HepG2 (cell line): Measurements from ENCODE around the gene STOML1. TPM values are rescaled to one million over a fixed set of nuclear protein-coding genes. Genes with fewer than 3 reads are reported as not detected.

ENCODE experiments used
- ATAC-seq: fragments of 200-7000 bp; cut with Tn5 transposase; 3 replicates; pipeline ENCODE4 v1.9.1; 2020; ENCODE audit warnings: mild to moderate bottlenecking, moderate library complexity
- BruUV-seq: library from RNA; stranded (reverse); fragments of 400-500 nt; replicated peaks from 2 replicates; lab custom pipeline; 2021; lab: Mats Ljungman, UMichigan
- CTCF ChIA-PET: fragments of 300-600 bp; formaldehyde crosslinking; extraction: SDS; loops from one replicate; lab custom pipeline; 2021; ENCODE audit warnings: low total read pairs, inconsistent platforms, low intra/inter-chr PET ratio; lab: Yijun Ruan, JAX
- POLR2A ChIA-PET: fragments of 350-600 bp; sonication (Branson Sonifier 250); formaldehyde crosslinking; loops from one replicate; lab custom pipeline; 2020; ENCODE audit warnings: antibody characterized with exemption, inconsistent platforms; lab: Yijun Ruan, JAX
- DNase-seq: peaks from one replicate; pipeline ENCODE4 v3.0.0-alpha.2; 2015; ENCODE audit warnings: low spot score
- FAIRE-seq: peaks from 3 replicates; lab custom pipeline; 2011; peaks lifted over from hg19 to GRCh38; lab: Jason Lieb, UNC
- H2AFZ ChIP-seq: one replicate; pipeline ENCODE4 v1.6.1; 2011; ENCODE audit warnings: low read length, inconsistent platforms
- H3K27ac ChIP-seq: fragments of 300-600 bp; 3 replicates; pipeline ENCODE4 v1.8.0; 2011; ENCODE audit warnings: mixed run types, mild to moderate bottlenecking, mixed read lengths, low read length, inconsistent platforms; ENCODE audit not compliant: insufficient read depth; ENCODE audit errors: extremely low read length
- H3K27me3 ChIP-seq, 2 experiments: fragments of 200-600 bp in 1 of 2; 2 replicates in 1 of 2; 3 replicates in 1 of 2; pipeline versions ENCODE4 v1.6.0 to v1.8.0; 2011; ENCODE audit warnings: low read length in 2 of 2, mild to moderate bottlenecking in 2 of 2, moderate library complexity in 2 of 2, inconsistent platforms in 1 of 2; ENCODE audit not compliant: insufficient read depth in 2 of 2, control insufficient read depth in 1 of 2
- H3K36me3 ChIP-seq, 2 experiments: fragments of 200-600 bp in 1 of 2; replicated peaks in 1 of 2; 2 replicates in 1 of 2; 3 replicates in 1 of 2; pipeline versions ENCODE4 v1.5.1 to v1.8.0; 2011; ENCODE audit warnings: low read length in 2 of 2, inconsistent platforms in 1 of 2; ENCODE audit not compliant: insufficient read depth in 2 of 2, control insufficient read depth in 1 of 2
- H3K4me1 ChIP-seq: 2 replicates; pipeline ENCODE4 v1.5.1; 2012; ENCODE audit warnings: low read length, inconsistent platforms; ENCODE audit not compliant: insufficient read depth
- H3K4me2 ChIP-seq: 2 replicates; pipeline ENCODE4 v1.6.0; 2011; ENCODE audit warnings: low read depth, low read length, inconsistent platforms
- H3K4me3 ChIP-seq, 3 experiments: fragments of 200-600 bp in 1 of 3; sonication (generic), shearing (Covaris generic) in 1 of 3; replicated peaks in 1 of 3; 2 replicates each; pipeline ENCODE4 v1.5.1; 2011 to 2016; ENCODE audit warnings: low read length in 3 of 3, inconsistent platforms in 2 of 3, low read depth in 2 of 3, mild to moderate bottlenecking in 2 of 3, control low read depth in 1 of 3, mixed read lengths in 1 of 3; ENCODE audit not compliant: insufficient read depth in 1 of 3
- H3K79me2 ChIP-seq: one replicate; pipeline ENCODE4 v1.6.1; 2011; ENCODE audit warnings: low read length, inconsistent platforms; ENCODE audit not compliant: insufficient read depth
- H3K9ac ChIP-seq: 2 replicates; pipeline ENCODE4 v1.6.0; 2011; ENCODE audit warnings: mild to moderate bottlenecking, low read depth, low read length, inconsistent platforms; ENCODE audit not compliant: insufficient read depth
- H3K9me3 ChIP-seq: 2 replicates; pipeline ENCODE4 v1.5.1; 2012; ENCODE audit warnings: mild to moderate bottlenecking, low read length
- H4K20me1 ChIP-seq: 2 replicates; pipeline ENCODE4 v1.6.0; 2011; ENCODE audit warnings: inconsistent platforms, mild to moderate bottlenecking, low read length, moderate library complexity; ENCODE audit not compliant: insufficient read depth
- HOMEZ ChIP-seq: IDR thresholded peaks from 2 replicates; pipeline ENCODE4 v1.6.1; 2016; ENCODE audit warnings: low read depth
- HOXA5 ChIP-seq: sonication (generic); formaldehyde crosslinking; IDR thresholded peaks from 2 replicates; pipeline ENCODE4 v1.4.0; 2020; ENCODE audit warnings: missing genetic modification reagents
- KDM1A ChIP-seq: IDR thresholded peaks from 2 replicates; pipeline ENCODE4 v1.6.1; 2016; ENCODE audit warnings: missing compliant biosample characterization
- MEIS1 ChIP-seq: sonication (generic); formaldehyde crosslinking; IDR thresholded peaks from 2 replicates; pipeline ENCODE4 v1.9.0; 2021; ENCODE audit warnings: mild to moderate bottlenecking, missing genetic modification reagents, moderate library complexity, borderline replicate concordance
- MTA3 ChIP-seq: sonication (generic); formaldehyde crosslinking; IDR thresholded peaks from 2 replicates; pipeline ENCODE4 v1.4.0; 2020; ENCODE audit warnings: missing genetic modification reagents
- ZBTB38 ChIP-seq: sonication (generic); formaldehyde crosslinking; IDR thresholded peaks from 2 replicates; pipeline ENCODE4 v1.5.1; 2020; ENCODE audit warnings: mild to moderate bottlenecking, missing genetic modification reagents
- ZBTB44 ChIP-seq: sonication (generic); formaldehyde crosslinking; IDR thresholded peaks from 2 replicates; pipeline ENCODE4 v1.4.0; 2020; ENCODE audit warnings: missing genetic modification reagents
- ZNF569 ChIP-seq: sonication (generic); formaldehyde crosslinking; IDR thresholded peaks from 2 replicates; pipeline ENCODE4 v1.5.0; 2020; ENCODE audit warnings: mild to moderate bottlenecking, missing genetic modification reagents, moderate library complexity, borderline replicate concordance
- ZNF749 ChIP-seq: sonication (generic); formaldehyde crosslinking; IDR thresholded peaks from 2 replicates; pipeline ENCODE4 v1.8.0; 2022; ENCODE audit warnings: mild to moderate bottlenecking, missing genetic modification reagents, moderate library complexity, borderline replicate concordance
- ZNF770 ChIP-seq: sonication (generic); formaldehyde crosslinking; IDR thresholded peaks from 2 replicates; pipeline ENCODE4 v1.5.0; 2020; ENCODE audit warnings: mild to moderate bottlenecking, missing genetic modification reagents
- WGBS: methylation state at CpG from one replicate; pipeline ENCODE4 v1.1.6; 2017; ENCODE audit warnings: low lambda C conversion rate; 5-methylcytosine and 5-hydroxymethylcytosine counted together
- in situ Hi-C: cut with HindIII; loops from 2 replicates; pipeline ENCODE4 v1.10.0; 2017; ENCODE audit warnings: low pct_unique_long_range_greater_than_20kb; ENCODE audit not compliant: extremely low pct_ligation_motif_present
- intact Hi-C: fragments of 100-400 bp; cut with micrococcal nuclease; formaldehyde crosslinking; loops from one replicate; pipeline ENCODE4 v1.10.0; 2022; ENCODE audit not compliant: unreplicated experiment
- polyA plus RNA-seq, 8 experiments: library from polyadenylated mRNA; depleted of rRNA in 3 of 8; stranded (reverse) in 7 of 8; unstranded in 1 of 8; fragments of >200 nt; fragmentation: Illumina TruSeq in 4 of 8; extraction: Trizol in 4 of 8; gene quantifications; 2 replicates each; pipeline versions ENCODE4 v1.2.1 to v1.2.3, GENCODE V29; 2011 to 2016; ENCODE audit warnings: low read depth in 4 of 8, missing spikeins in 1 of 8, mixed read lengths in 1 of 8; ENCODE audit not compliant: insufficient read depth in 1 of 8
- total RNA-seq, 5 experiments: library from RNA; depleted of rRNA; stranded (reverse); fragments of >200 nt; fragmentation: Illumina TruSeq; extraction: Trizol; gene quantifications; 2 replicates each; pipeline ENCODE4 v1.2.3, GENCODE V29; 2016; ENCODE audit warnings: low read depth in 1 of 5
- TF ChIP-seq, protein P1 (sequence below): sonication (generic); formaldehyde crosslinking; IDR thresholded peaks from 2 replicates; pipeline ENCODE4 v1.5.0; 2020; ENCODE audit warnings: mild to moderate bottlenecking, low read depth, missing genetic modification reagents, borderline replicate concordance

STOML1 gene
- total and polyA plus RNA-seq, 2 of the 13 experiments (the other 11 are each of a cell fraction or from before 2014, with no cell fraction given) = 3.5 to 3.7 TPM

DNA sequence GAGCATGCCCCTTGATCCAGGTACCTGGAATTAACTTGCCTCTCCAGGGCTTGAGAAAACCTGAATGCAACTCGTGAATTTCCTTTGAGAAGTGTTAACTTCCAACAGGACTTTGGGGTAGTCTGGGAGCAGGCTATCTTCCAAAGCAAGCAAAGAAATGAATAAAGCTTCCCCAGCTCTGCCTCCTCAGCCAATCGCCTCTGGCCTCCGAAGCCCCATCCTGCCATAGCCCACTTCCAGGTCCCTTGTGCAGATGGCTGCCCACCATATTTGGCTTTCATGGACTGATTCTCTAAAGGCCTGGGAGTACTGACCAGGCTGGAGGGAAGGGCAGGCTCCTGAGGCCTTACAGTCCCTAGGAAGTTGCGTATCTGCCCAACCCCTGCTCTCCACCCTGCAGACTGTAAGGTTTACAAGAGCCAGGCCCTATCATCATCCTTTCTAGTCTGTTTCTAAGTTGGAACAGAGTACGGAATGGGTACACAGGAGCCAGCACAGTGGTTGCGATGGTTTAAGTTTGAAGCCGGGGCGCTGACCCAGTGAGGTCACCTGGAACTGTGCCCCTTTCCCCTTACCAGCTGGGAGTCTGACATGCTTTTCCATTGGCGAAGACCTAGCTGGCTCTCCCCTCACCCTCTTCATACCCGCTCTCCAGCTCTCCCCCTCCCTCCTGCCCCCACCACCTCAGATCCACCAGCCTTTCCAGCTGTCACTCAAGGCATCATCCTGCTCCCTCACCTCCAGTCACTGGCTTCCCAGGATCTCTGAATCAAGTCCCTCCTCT is 1.3 kb upstream of the STOML1 start:
- Histone ChIP-seq H3K4me3 (peak overlapping the region; percentile 91 to 97 (median 94)), H3K4me1 (peaks cover 47% of the 10 kb centered on the region), H4K20me1 (no peaks in the 10 kb centered on the region), H3K79me2 (peaks cover 12% of the 10 kb centered on the region), H2AFZ (peak overlapping the region; percentile 88), H3K9me3 (no peaks in the 10 kb centered on the region), H3K27ac (no peak overlapping the region), H3K27me3 (no peaks in the 10 kb centered on the region; a peak in 1 of 5 replicates), H3K9ac (peak overlapping the region; percentile 78; the same call in 1 of the 2 replicates), H3K4me2 (peak overlapping the region; percentile 81), H3K36me3 (peaks cover under 1 to 2% of the 10 kb centered on the region in 2 experiments; a peak in 3 of 5 replicates)
- TF ChIP-seq ZBTB38 (CRISPR knock-in tag) (peak; percentile 34; the same call in 1 of the 2 replicates), KDM1A (CRISPR knock-in tag) (no peak), ZBTB44 (CRISPR knock-in tag) (no peak)
- no peak for DNase-seq
- WGBS = 65% methylated on average over 6 of the region's 10 CpGs
- BruUV-seq = no TSS peak
- no peak for ATAC-seq
- ChIA-PET CTCF (no interaction called here), POLR2A (interaction anchor here (1.0 to 1.7 kb wide), 3 partner anchors 20 to 44 kb away, joined by 3 to 6 read pairs (median 4); no protein-coding TSS in a partner anchor)
- FAIRE-seq = no peak
- in situ Hi-C loops (no loop called here), intact Hi-C loops (no loop called here)

DNA sequence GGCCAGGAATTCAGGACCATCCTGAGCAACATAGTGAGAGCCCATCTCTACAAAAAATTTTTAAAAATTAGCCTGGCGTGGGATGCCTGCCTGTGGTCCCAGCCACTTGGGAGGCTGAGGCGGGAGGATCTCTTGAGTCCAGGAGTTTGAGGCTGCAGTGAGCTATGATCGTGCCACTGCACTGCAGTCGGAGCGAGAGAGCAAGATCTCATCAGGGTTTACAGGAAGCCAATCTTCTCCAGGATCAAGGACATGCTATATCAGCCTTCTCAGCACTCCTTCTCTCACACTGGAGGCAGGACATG is 451 bp upstream of the STOML1 start:
- BruUV-seq = no TSS peak
- ATAC-seq (no peak), DNase-seq (no peak), FAIRE-seq (no peak)
- Histone ChIP-seq H3K4me1 (peaks cover 47% of the 10 kb centered on the region), H3K27me3 (no peaks in the 10 kb centered on the region; a peak in 1 of 5 replicates), H3K9ac (peak overlapping the region; percentile 64), H3K36me3 (no peaks in the 10 kb centered on the region; a peak in 1 of 5 replicates), H2AFZ (peak overlapping the region; percentile 88), H4K20me1 (no peaks in the 10 kb centered on the region), H3K4me2 (peak overlapping the region; percentile 81), H3K4me3 (peak overlapping the region; percentile 42 to 91 (median 53)), H3K27ac (no peak overlapping the region), H3K9me3 (no peaks in the 10 kb centered on the region), H3K79me2 (peaks cover 12% of the 10 kb centered on the region)
- ChIA-PET POLR2A (interaction anchor here (1.0 kb wide), 1 partner anchor 44 kb away, joined by 3 read pairs; no protein-coding TSS in a partner anchor), CTCF (no interaction called here)
- in situ Hi-C loops = no loop called here
- intact Hi-C loops = no loop called here
- 65% methylated on average over 4 of the region's 5 CpGs for WGBS
- no peak for TF ChIP-seq HOXA5
- TF ChIP-seq MEIS1 (CRISPR knock-in tag) = 0 out of 2 replicates have a peak, but pooled peaks have one; percentile 2
- TF ChIP-seq ZNF569 (CRISPR knock-in tag) = no peak
- TF ChIP-seq ZNF770 (CRISPR knock-in tag) = peak; percentile 84
- no peak for TF ChIP-seq MTA3
- TF ChIP-seq, protein P1, sequence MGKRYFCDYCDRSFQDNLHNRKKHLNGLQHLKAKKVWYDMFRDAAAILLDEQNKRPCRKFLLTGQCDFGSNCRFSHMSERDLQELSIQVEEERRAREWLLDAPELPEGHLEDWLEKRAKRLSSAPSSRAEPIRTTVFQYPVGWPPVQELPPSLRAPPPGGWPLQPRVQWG (CRISPR knock-in tag) = no peak
- peak; percentile 33; the same call in 1 of the 2 replicates for TF ChIP-seq ZNF749 (CRISPR knock-in tag)
- TF ChIP-seq HOMEZ (CRISPR knock-in tag) = no peak
